ENCODE measurements around the gene BOC.

BOC gene

GRCh38 chr3:113245761-113246161, 34.4 kb downstream of the BOC start:
- TF ChIP-seq CTCF (IDR thresholded peaks at IDR 0.05; ENCODE audit: borderline replicate concordance, control extremely low read depth, extremely low read depth, insufficient read depth, missing control alignments): no peak
- in situ Hi-C loops (cut with MboI; ENCODE audit: low sequenced_read_pairs, unreplicated experiment): no loop called here
- DNase-seq (ENCODE audit: low spot score): no peak

GRCh38 chr3:113247068-113247467, 35.7 kb downstream of the BOC start:
- in situ Hi-C loops (cut with MboI; ENCODE audit: low sequenced_read_pairs, unreplicated experiment): no loop called here
- no peak for DNase-seq (ENCODE audit: low spot score)
- TF ChIP-seq CTCF (IDR thresholded peaks at IDR 0.05; ENCODE audit: borderline replicate concordance, control extremely low read depth, extremely low read depth, insufficient read depth, missing control alignments): no peak

DNA sequence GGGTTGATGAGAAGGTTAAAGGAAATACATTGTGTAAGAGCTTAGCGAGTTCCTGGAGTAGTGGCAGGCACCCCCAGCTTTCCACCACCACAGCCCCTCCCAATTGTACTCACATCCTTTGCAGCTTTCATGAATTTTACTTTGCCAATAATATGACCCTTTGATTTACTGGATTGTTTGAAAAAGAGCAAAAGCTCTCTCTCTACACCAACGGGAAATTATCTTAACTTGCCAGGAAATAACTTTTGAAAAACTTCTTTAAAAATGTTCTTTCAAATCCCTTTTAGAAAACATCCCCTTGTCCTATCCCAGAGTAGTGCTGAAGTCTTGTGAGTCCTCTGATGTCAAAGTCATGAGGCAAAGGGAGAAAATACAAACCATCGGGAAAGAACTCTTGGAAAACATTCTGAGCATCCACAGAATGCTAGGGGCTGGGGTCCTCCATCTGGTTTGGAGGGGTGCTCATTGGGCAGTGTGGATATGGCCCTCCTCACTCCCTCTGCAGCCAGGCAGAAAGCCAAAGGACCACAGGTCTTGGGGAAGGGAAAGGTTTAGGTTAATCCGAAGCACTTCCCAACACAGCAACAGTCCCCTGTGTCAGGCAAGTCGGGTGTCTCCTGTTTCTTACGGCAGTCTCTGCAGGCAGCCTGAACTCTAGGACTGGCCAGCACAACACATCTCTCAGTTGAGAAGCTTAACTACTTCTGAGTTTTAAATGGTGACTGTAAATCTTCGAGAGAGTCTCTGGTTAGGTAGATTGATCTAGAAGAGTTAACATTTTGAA, 36.5 kb downstream of the BOC start:
- TF ChIP-seq CTCF (IDR thresholded peaks at IDR 0.05; ENCODE audit: borderline replicate concordance, control extremely low read depth, extremely low read depth, insufficient read depth, missing control alignments): no peak
- in situ Hi-C loops (cut with MboI; ENCODE audit: low sequenced_read_pairs, unreplicated experiment): no loop called here
- no peak for DNase-seq (ENCODE audit: low spot score)

DNA sequence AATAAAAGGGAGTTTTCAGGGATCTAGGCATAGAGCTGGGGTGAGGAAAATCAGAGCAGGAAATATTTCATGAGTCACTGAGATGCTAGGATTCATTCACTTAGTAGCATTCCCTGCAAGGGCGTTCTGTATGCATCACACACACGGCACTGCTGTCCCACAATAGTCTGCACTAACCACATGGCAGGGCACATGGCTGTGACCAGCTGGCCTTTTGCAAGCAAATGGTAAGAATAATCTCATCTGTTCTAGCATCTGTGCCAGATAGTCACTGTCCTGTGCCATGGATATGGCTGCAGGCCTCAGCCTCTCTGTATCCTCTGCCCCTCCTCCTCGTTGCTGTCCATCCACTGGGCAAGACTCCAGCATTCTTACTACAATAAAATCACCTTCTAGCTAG, 37.8 kb downstream of the BOC start:
- in situ Hi-C loops (cut with MboI; ENCODE audit: low sequenced_read_pairs, unreplicated experiment): no loop called here
- no peak for TF ChIP-seq CTCF (IDR thresholded peaks at IDR 0.05; ENCODE audit: borderline replicate concordance, control extremely low read depth, extremely low read depth, insufficient read depth, missing control alignments)
- no peak for DNase-seq (ENCODE audit: low spot score)

GRCh38 chr3:113249601-113250000, 38.2 kb downstream of the BOC start:
- in situ Hi-C loops (cut with MboI; ENCODE audit: low sequenced_read_pairs, unreplicated experiment): no loop called here
- no peak for DNase-seq (ENCODE audit: low spot score)
- no peak for TF ChIP-seq CTCF (IDR thresholded peaks at IDR 0.05; ENCODE audit: borderline replicate concordance, control extremely low read depth, extremely low read depth, insufficient read depth, missing control alignments)

DNA sequence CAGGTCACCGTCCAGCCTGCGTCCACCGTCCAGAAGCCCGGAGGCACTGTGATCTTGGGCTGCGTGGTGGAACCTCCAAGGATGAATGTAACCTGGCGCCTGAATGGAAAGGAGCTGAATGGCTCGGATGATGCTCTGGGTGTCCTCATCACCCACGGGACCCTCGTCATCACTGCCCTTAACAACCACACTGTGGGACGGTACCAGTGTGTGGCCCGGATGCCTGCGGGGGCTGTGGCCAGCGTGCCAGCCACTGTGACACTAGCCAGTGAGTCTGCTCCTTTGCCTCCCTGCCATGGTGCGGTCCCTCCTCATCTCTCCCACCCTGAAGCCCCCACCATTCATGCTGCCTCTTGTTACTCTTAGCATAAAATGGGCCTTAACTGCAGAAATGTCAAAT, 39.2 kb downstream of the BOC start:
- DNase-seq (ENCODE audit: low spot score): no peak
- in situ Hi-C loops (cut with MboI; ENCODE audit: low sequenced_read_pairs, unreplicated experiment): no loop called here
- TF ChIP-seq CTCF (IDR thresholded peaks at IDR 0.05; ENCODE audit: borderline replicate concordance, control extremely low read depth, extremely low read depth, insufficient read depth, missing control alignments): no peak

Data from GM13976 (cell line).